ENCODE data around the gene NEUROG1.

NEUROG1 gene

GRCh38 chr5:135491038-135491551 lies 44.7 kb downstream of the NEUROG1 start:
- TF ChIP-seq CTCF (conservative IDR thresholded peaks at IDR 0.05; ENCODE audit: low read length): no peak
- no peak for TF ChIP-seq EZH2phosphoT487 (IDR thresholded peaks at IDR 0.05; ENCODE audit: borderline replicate concordance)
- H3K79me2 ChIP-seq (ENCODE audit: insufficient read depth, low read length): no peaks in the 10 kb centered on the region
- H3F3A ChIP-seq (ENCODE audit: low read depth): no peaks in the 10 kb centered on the region
- no peaks in the 10 kb centered on the region for H3K36me3 ChIP-seq (ENCODE audit: insufficient read depth, low read length)
- no peaks in the 10 kb centered on the region for H3K9me3 ChIP-seq (ENCODE audit: insufficient read depth, low read depth, low read length)
- no peaks in the 10 kb centered on the region for H3K9me2 ChIP-seq (replicated peaks; ENCODE audit: low read depth, low read length)
- no peaks in the 10 kb centered on the region for H3K4me1 ChIP-seq (ENCODE audit: insufficient read depth, low read length, poor library complexity, severe bottlenecking)
- no peaks in the 10 kb centered on the region for H4K20me1 ChIP-seq (ENCODE audit: insufficient read depth, low read length, poor library complexity, severe bottlenecking)
- H3K27me3 ChIP-seq (ENCODE audit: insufficient read depth, low read length, poor library complexity, severe bottlenecking): no peaks in the 10 kb centered on the region
- no peak overlapping the region for H2AFZ ChIP-seq (ENCODE audit: low read length)
- H3K9ac ChIP-seq (ENCODE audit: low read depth, low read length, poor library complexity, severe bottlenecking): no peak overlapping the region
- no peak overlapping the region for H3K4me2 ChIP-seq (ENCODE audit: low read depth, low read length, poor library complexity, severe bottlenecking)
- no peak overlapping the region for H3K4me3 ChIP-seq (ENCODE audit: low read length, poor library complexity, severe bottlenecking)

- Histone ChIP-seq H3K9me3 (ENCODE audit: insufficient read depth, low read depth, low read length) (no peaks in the 10 kb centered on the region), H3K9me2 (replicated peaks; ENCODE audit: low read depth, low read length) (no peaks in the 10 kb centered on the region), H3K27me3 (ENCODE audit: insufficient read depth, low read length, poor library complexity, severe bottlenecking) (no peaks in the 10 kb centered on the region), H3K4me2 (ENCODE audit: low read depth, low read length, poor library complexity, severe bottlenecking) (no peak overlapping the region), H3K36me3 (ENCODE audit: insufficient read depth, low read length) (no peaks in the 10 kb centered on the region), H3K4me3 (ENCODE audit: low read length, poor library complexity, severe bottlenecking) (no peak overlapping the region), H3K9ac (ENCODE audit: low read depth, low read length, poor library complexity, severe bottlenecking) (no peak overlapping the region), H3K4me1 (ENCODE audit: insufficient read depth, low read length, poor library complexity, severe bottlenecking) (no peaks in the 10 kb centered on the region), H3F3A (ENCODE audit: low read depth) (no peaks in the 10 kb centered on the region), H4K20me1 (ENCODE audit: insufficient read depth, low read length, poor library complexity, severe bottlenecking) (no peaks in the 10 kb centered on the region), H2AFZ (ENCODE audit: low read length) (no peak overlapping the region), H3K79me2 (ENCODE audit: insufficient read depth, low read length) (no peaks in the 10 kb centered on the region)
- TF ChIP-seq EZH2phosphoT487 (IDR thresholded peaks at IDR 0.05; ENCODE audit: borderline replicate concordance) (no peak), CTCF (conservative IDR thresholded peaks at IDR 0.05; ENCODE audit: low read length) (no peak)
Observed at GRCh38 chr5:135490245-135491037, 45.3 kb downstream of the NEUROG1 start.

GRCh38 chr5:135489466-135490244 lies 46.1 kb downstream of the NEUROG1 start:
- no peaks in the 10 kb centered on the region for H3K9me3 ChIP-seq (ENCODE audit: insufficient read depth, low read depth, low read length)
- H3F3A ChIP-seq (ENCODE audit: low read depth): no peaks in the 10 kb centered on the region
- no peaks in the 10 kb centered on the region for H3K4me1 ChIP-seq (ENCODE audit: insufficient read depth, low read length, poor library complexity, severe bottlenecking)
- no peaks in the 10 kb centered on the region for H3K36me3 ChIP-seq (ENCODE audit: insufficient read depth, low read length)
- no peak overlapping the region for H3K4me2 ChIP-seq (ENCODE audit: low read depth, low read length, poor library complexity, severe bottlenecking)
- no peaks in the 10 kb centered on the region for H3K79me2 ChIP-seq (ENCODE audit: insufficient read depth, low read length)
- no peaks in the 10 kb centered on the region for H4K20me1 ChIP-seq (ENCODE audit: insufficient read depth, low read length, poor library complexity, severe bottlenecking)
- TF ChIP-seq EZH2phosphoT487 (IDR thresholded peaks at IDR 0.05; ENCODE audit: borderline replicate concordance): no peak
- TF ChIP-seq CTCF (conservative IDR thresholded peaks at IDR 0.05; ENCODE audit: low read length): no peak
- H2AFZ ChIP-seq (ENCODE audit: low read length): no peak overlapping the region
- H3K9me2 ChIP-seq (replicated peaks; ENCODE audit: low read depth, low read length): no peaks in the 10 kb centered on the region
- H3K9ac ChIP-seq (ENCODE audit: low read depth, low read length, poor library complexity, severe bottlenecking): no peak overlapping the region
- no peak overlapping the region for H3K4me3 ChIP-seq (ENCODE audit: low read length, poor library complexity, severe bottlenecking)
- no peaks in the 10 kb centered on the region for H3K27me3 ChIP-seq (ENCODE audit: insufficient read depth, low read length, poor library complexity, severe bottlenecking)

Data from Loucy (cell line).